Measurements from ENCODE around the gene HORMAD1.
"Not testable (repeated sequence)": the region's sequence is repeated elsewhere in the genome, so short reads cannot be mapped to it uniquely, and the experiment has no call there.

Gene HORMAD1

GRCh38 chr1:150696995-150697927 is 23.4 kb downstream of the HORMAD1 start, which contains the start of gene GOLPH3L:
TSS of gene GOLPH3L (minus strand) at chr1:150697154. CDS start at chr1:150694838, 2,316 bp downstream.
- peak; percentile 72 for DNase-seq

GRCh38 chr1:150696590-150696989 is 24.1 kb downstream of the HORMAD1 start:
- no peak for DNase-seq

DNA sequence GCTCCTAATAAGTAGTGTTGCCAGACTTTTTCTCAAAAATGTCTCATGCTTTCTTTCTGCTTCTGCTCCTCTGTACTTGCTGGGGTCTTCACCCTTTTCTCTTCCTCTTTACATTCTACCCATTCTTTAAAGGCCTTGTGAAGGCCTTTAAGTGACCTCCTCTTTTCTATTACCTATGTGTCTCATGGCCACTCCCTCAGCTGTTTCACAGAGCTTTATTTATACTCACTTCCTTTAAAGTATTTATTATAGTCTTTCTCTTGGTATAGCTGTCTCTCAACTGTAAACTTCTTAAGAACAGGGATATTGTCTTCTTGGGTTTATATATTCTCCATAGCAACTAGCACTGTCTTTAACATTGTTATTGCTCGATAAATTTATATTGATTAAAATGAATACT is 24.5 kb downstream of the HORMAD1 start:
- DNase-seq, result no peak

- no peak for DNase-seq
Observed at GRCh38 chr1:150695561-150695960, 25.1 kb downstream of the HORMAD1 start.

GRCh38 chr1:150692720-150693119 is 28.0 kb downstream of the HORMAD1 start:
- no peak for DNase-seq

- DNase-seq, result no peak
Observed at GRCh38 chr1:150688763-150689162, 31.9 kb downstream of the HORMAD1 start.

GRCh38 chr1:150686275-150686674 is 34.4 kb downstream of the HORMAD1 start:
- DNase-seq, result no peak

GRCh38 chr1:150683914-150684313 is 36.8 kb downstream of the HORMAD1 start:
- no peak for DNase-seq

- DNase-seq, result no peak
Observed at GRCh38 chr1:150678988-150679387, 41.7 kb downstream of the HORMAD1 start.

- no peak for DNase-seq
Observed at GRCh38 chr1:150674881-150675280, 45.8 kb downstream of the HORMAD1 start.

- DNase-seq, result no peak
Observed at GRCh38 chr1:150663321-150663720, 57.4 kb downstream of the HORMAD1 start.

DNA sequence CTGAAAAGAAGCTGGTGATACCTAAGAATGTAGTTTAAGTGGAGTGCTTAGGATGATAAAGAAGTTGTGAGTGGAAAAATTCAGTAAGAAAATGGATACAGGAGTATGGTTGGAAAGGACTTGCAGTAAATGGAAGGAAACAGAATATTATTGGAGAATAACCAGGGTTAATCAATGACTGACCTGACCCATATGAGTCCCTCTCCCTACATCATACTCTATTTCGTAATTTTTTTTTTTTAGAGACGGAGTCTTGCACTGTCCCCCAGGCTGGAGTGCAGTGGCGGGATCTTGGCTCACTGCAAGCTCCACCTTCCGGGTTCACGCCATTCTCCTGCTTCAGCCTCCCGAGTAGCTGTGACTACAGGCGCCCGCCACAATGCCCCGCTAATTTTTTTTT is 57.9 kb downstream of the HORMAD1 start:
- no peak for DNase-seq

GRCh38 chr1:150661156-150661555 is 59.5 kb downstream of the HORMAD1 start:
- no peak for DNase-seq

GRCh38 chr1:150660584-150660983 is 60.1 kb downstream of the HORMAD1 start:
- DNase-seq, result no peak

DNA sequence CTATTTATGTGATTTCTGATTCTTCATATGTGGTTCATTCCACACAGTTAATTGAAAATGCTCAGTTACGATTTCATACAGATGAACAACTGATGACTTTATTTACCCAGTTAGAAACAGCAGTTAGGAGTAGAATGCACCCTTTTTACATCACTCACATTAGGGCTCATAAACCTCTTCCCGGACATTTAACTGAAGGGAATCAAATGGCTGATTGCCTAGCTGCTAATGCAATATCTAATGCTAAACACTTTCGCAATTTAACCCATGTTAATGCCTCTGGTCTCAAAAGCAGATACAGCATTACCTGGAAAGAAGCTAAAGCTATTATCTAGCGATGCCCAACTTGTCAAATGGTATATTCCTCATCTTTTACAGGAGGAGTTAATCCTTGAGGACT is 63.6 kb downstream of the HORMAD1 start:
- DNase-seq, result not testable (repeated sequence)

- DNase-seq, result not testable (repeated sequence)
Observed at GRCh38 chr1:150654635-150655034, 66.1 kb downstream of the HORMAD1 start.

DNA sequence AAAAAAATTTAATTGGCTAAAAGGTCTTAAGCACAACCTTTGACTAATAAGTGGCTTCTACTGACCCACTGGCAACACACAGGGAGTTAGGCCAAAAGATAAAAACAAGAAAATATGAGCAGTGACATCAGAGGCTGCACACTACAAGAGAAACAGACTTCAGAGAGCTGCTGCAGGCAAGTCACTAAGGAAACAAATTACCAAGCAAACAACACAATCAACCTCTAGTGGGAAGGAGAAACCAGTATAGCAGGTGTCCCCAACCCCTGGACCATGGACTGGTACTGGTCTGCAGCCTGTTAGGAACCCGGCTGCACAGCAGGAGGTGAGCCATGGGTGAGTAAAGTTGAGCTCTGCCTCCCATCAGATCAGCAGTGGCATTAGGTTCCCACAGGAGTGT is 70.5 kb downstream of the HORMAD1 start:
- DNase-seq, result no peak

- DNase-seq, result no peak
Observed at GRCh38 chr1:150649441-150650075, 71.1 kb downstream of the HORMAD1 start.
